Lung (tissue), 12 donors: ENCODE results near the gene GRIP2. TPM values are rescaled to one million over a fixed set of nuclear protein-coding genes. Genes with fewer than 3 reads are reported as not detected.

Experiments used
- ATAC-seq: fragments of 200-7000 bp; cut with Tn5 transposase; one replicate; pipeline ENCODE4 v1.9.1; 2020; ENCODE audit warnings: moderate number of reproducible peaks; ENCODE audit not compliant: insufficient read depth, low FRiP score
- DNase-seq, 3 donors: peaks; one replicate each; pipeline ENCODE4 v3.0.0-alpha.2; 2013 to 2017
- H3K27ac ChIP-seq, 2 donors: one replicate each; pipeline ENCODE4 v1.5.1; 2013; ENCODE audit warnings: mild to moderate bottlenecking in 2 of 2, moderate library complexity in 2 of 2, control low read depth in 1 of 2, inconsistent platforms in 1 of 2, low read depth in 1 of 2, low read length in 1 of 2
- H3K27me3 ChIP-seq, 3 donors: one replicate each; pipeline ENCODE4 v1.5.1; 2013; ENCODE audit warnings: low read length in 2 of 3; ENCODE audit not compliant: control insufficient read depth in 3 of 3, insufficient read depth in 3 of 3
- H3K36me3 ChIP-seq, 4 donors: one replicate each; pipeline ENCODE4 v1.5.1; 2013; ENCODE audit warnings: low read length in 4 of 4, mild to moderate bottlenecking in 1 of 4, moderate library complexity in 1 of 4; ENCODE audit not compliant: control insufficient read depth in 4 of 4, insufficient read depth in 4 of 4
- H3K4me1 ChIP-seq, 5 donors: one replicate each; pipeline ENCODE4 v1.5.1; 2013; ENCODE audit warnings: low read length in 5 of 5, mild to moderate bottlenecking in 2 of 5, moderate library complexity in 1 of 5; ENCODE audit not compliant: control insufficient read depth in 5 of 5, insufficient read depth in 5 of 5
- H3K4me3 ChIP-seq: one replicate; pipeline ENCODE4 v1.5.1; 2013; ENCODE audit warnings: mild to moderate bottlenecking, control low read depth, moderate library complexity
- H3K9ac ChIP-seq, 2 donors: one replicate each; pipeline ENCODE4 v1.5.1; 2013; ENCODE audit warnings: low read length in 2 of 2, control low read depth in 1 of 2; ENCODE audit not compliant: insufficient read depth in 1 of 2
- H3K9me3 ChIP-seq, 4 donors: one replicate each; pipeline ENCODE4 v1.5.1; 2013; ENCODE audit warnings: low read length in 3 of 4, mild to moderate bottlenecking in 1 of 4, moderate library complexity in 1 of 4; ENCODE audit not compliant: control insufficient read depth in 4 of 4, insufficient read depth in 3 of 4
- WGBS, 2 donors: extraction: QIAGEN DNeasy Blood & Tissue Kit; methylation state at CpG; one replicate each; pipeline ENCODE4 v1.1.7; 2013; 5-methylcytosine and 5-hydroxymethylcytosine counted together
- polyA plus RNA-seq, 2 donors: library from polyadenylated mRNA; stranded (reverse); fragments of 200-250 nt; gene quantifications; one replicate each; pipeline ENCODE4 v1.2.1, GENCODE V29; 2013
- total RNA-seq, 2 donors: library from RNA; depleted of rRNA in 1 of 2; stranded (reverse); fragments of >200 nt in 1 of 2; gene quantifications; one replicate each; pipeline ENCODE4 v1.2.1, GENCODE V29; 2014 to 2021
- TF ChIP-seq, protein P1 (sequence below): IDR thresholded peaks from 2 replicates; pipeline ENCODE4 v1.5.1; 2012; ENCODE audit warnings: mild to moderate bottlenecking; ENCODE audit errors: control extremely low read depth, extremely low read depth
- donor health status: control.
- donor health status: control.
- donor health status: Bipolar disorder and iron deficiency.
- donor health status: healthy.
- donor health status: DM: yes; HTN: yes; CAD: no.

GRIP2 gene
- total and polyA plus RNA-seq, 4 donors = 0.05 to 1.2 (median 0.64) TPM

DNA sequence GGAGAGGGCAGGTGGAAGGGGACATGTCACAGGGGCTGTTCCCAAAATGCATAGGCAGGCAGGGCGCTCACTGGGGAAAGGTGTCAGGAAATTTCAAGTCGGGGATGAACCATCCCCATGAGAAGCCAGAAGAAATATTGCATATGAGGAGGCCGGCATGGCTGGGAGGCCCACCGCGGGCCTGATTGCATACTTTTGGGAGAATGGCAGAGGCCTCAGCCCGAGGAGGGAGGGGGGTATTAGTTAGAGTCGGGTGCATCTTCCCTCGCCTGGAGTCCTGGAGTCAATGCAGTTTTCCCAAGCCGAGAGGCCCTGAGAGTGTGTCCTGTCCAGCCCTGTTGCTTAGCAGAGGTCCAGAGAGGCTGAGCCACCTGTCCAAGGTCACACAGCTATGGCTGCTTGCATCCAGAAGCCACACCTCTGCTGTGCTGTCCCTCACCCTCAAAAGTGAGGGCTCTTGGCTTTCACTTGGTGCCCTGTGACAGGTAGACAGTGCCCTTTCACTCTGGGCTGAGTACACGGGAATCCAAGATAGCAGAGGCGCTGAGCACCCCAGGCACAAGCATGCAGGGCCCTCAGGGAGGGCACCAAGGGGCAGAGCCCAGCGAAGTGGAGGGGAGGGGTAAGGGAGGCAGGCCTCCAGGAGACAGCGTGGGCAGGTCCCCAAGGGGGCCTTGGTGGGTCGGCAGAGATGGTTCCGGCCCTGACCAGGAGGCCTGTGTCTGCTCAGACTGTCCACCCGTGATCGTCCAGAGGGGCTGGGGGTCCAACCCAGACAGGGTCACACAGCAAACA, 48.5 kb downstream of the GRIP2 start:
- WGBS, 2 donors = 89 to 93% methylated on average over 17 of the region's 17 CpGs
- no peak for DNase-seq
- no peak overlapping the region for H3K27ac ChIP-seq
- H3K9me3 ChIP-seq = no peaks in the 10 kb centered on the region
- TF ChIP-seq, protein P1, sequence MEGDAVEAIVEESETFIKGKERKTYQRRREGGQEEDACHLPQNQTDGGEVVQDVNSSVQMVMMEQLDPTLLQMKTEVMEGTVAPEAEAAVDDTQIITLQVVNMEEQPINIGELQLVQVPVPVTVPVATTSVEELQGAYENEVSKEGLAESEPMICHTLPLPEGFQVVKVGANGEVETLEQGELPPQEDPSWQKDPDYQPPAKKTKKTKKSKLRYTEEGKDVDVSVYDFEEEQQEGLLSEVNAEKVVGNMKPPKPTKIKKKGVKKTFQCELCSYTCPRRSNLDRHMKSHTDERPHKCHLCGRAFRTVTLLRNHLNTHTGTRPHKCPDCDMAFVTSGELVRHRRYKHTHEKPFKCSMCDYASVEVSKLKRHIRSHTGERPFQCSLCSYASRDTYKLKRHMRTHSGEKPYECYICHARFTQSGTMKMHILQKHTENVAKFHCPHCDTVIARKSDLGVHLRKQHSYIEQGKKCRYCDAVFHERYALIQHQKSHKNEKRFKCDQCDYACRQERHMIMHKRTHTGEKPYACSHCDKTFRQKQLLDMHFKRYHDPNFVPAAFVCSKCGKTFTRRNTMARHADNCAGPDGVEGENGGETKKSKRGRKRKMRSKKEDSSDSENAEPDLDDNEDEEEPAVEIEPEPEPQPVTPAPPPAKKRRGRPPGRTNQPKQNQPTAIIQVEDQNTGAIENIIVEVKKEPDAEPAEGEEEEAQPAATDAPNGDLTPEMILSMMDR = no peak
- peaks cover 0 to 3% (median 0%) of the 10 kb centered on the region in 5 donors for H3K4me1 ChIP-seq
- H3K36me3 ChIP-seq = peaks cover 0 to 25% (median 8%) of the 10 kb centered on the region in 4 donors
- ATAC-seq = no peak
- H3K4me3 ChIP-seq = no peak overlapping the region
- H3K9ac ChIP-seq = no peak overlapping the region
- H3K27me3 ChIP-seq = no peaks in the 10 kb centered on the region

DNA sequence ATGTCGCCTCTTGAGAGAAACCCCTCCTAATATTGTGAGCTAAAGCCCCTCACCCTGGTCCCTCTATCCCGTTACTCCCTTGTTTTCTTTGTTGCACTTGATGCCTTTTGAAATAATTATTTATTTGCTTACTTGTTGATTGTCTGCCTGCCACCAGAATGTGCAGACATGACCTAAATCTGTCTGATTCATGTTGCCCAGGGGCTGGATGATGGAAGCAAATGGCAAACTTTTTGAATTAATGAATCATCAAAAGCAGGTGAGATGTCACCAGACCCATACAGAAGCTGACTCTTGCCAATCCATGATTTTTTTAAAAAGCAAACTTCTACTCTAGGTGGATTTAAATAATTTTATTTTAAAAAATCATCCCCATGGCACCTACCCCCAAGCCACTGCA, 49.3 kb downstream of the GRIP2 start:
- TF ChIP-seq, protein P1 = no peak
- no peak for DNase-seq
- H3K9me3 ChIP-seq = no peaks in the 10 kb centered on the region
- no peak overlapping the region for H3K9ac ChIP-seq
- ATAC-seq = no peak
- H3K27me3 ChIP-seq = no peaks in the 10 kb centered on the region
- no peak overlapping the region for H3K27ac ChIP-seq
- H3K36me3 ChIP-seq = peaks cover 0 to 32% (median 8%) of the 10 kb centered on the region in 4 donors
- peaks cover 0 to 3% (median 0%) of the 10 kb centered on the region in 5 donors for H3K4me1 ChIP-seq
- 98 to 99% methylated on average over 2 of the region's 2 CpGs for WGBS, 2 donors
- H3K4me3 ChIP-seq = no peak overlapping the region

DNA sequence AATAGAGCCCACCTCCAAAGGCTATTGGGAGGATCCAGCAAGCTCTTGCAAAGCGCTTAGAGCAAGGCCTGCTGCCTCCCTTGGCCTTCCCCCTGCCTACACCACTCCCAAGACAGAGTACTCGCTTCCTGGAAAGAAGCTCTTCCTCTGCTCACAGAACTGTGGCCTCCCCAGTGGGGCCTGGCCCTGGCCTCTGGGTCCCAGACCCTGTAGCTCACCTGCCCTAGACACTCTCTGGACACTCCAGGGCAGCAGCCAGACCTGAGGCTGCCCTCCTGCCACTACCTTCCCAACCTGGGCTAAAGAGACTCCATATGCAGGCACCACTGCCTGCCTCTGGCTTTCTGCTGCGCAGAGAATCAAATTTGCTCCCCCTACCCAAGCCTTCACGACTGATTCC, 49.9 kb downstream of the GRIP2 start:
- H3K9ac ChIP-seq = no peak overlapping the region
- H3K4me3 ChIP-seq = no peak overlapping the region
- H3K27ac ChIP-seq = no peak overlapping the region
- WGBS, 2 donors = 89 to 95% methylated on average over 4 of the region's 4 CpGs
- DNase-seq (no peak), ATAC-seq (no peak)
- H3K9me3 ChIP-seq = no peaks in the 10 kb centered on the region
- TF ChIP-seq, protein P1 = no peak
- no peaks in the 10 kb centered on the region for H3K27me3 ChIP-seq
- peaks cover 0 to 3% (median 0%) of the 10 kb centered on the region in 5 donors for H3K4me1 ChIP-seq
- H3K36me3 ChIP-seq = peaks cover 0 to 37% (median 9%) of the 10 kb centered on the region in 4 donors
